HG03135 (cell line): ENCODE measurements around the gene ASCL4.

Experiments
- ATAC-seq: cut with Tn5 transposase; IDR thresholded peaks from one replicate; pipeline ENCODE4 v1.9.1; 2021; ENCODE audit warnings: mild to moderate bottlenecking, moderate library complexity; ENCODE audit not compliant: unreplicated experiment

Gene ASCL4

GRCh38 chr12:107778383-107779025 lies 4.0 kb downstream of the ASCL4 start:
- no peak for ATAC-seq

- peak; percentile 60 for ATAC-seq
These were observed 4.8 kb downstream of the ASCL4 start for GRCh38 chr12:107779077-107779831.

- no peak for ATAC-seq
These were observed 5.8 kb downstream of the ASCL4 start for GRCh38 chr12:107780298-107780697.

GRCh38 chr12:107782067-107782466 lies 7.6 kb downstream of the ASCL4 start:
- ATAC-seq: no peak

- peak; percentile 61 for ATAC-seq
These were observed 9.2 kb downstream of the ASCL4 start for GRCh38 chr12:107783406-107784376.

- ATAC-seq: no peak
These were observed 13.8 kb downstream of the ASCL4 start for GRCh38 chr12:107788281-107788680.

- ATAC-seq: no peak
These were observed 14.4 kb downstream of the ASCL4 start for GRCh38 chr12:107788690-107789458.

- no peak for ATAC-seq
These were observed 17.1 kb downstream of the ASCL4 start for GRCh38 chr12:107791465-107792089.

- ATAC-seq: no peak
These were observed 19.9 kb downstream of the ASCL4 start for GRCh38 chr12:107794451-107794850.

GRCh38 chr12:107798580-107798979 lies 24.1 kb downstream of the ASCL4 start:
- ATAC-seq: no peak

GRCh38 chr12:107801150-107801549 lies 26.6 kb downstream of the ASCL4 start:
- ATAC-seq: no peak

GRCh38 chr12:107803092-107803491 lies 28.6 kb downstream of the ASCL4 start:
- ATAC-seq: no peak

- no peak for ATAC-seq
These were observed 31.1 kb downstream of the ASCL4 start for GRCh38 chr12:107805488-107806180.

GRCh38 chr12:107807471-107808150 lies 33.1 kb downstream of the ASCL4 start:
- no peak for ATAC-seq

GRCh38 chr12:107817250-107817649 lies 42.7 kb downstream of the ASCL4 start:
- no peak for ATAC-seq

GRCh38 chr12:107818984-107819383 lies 44.5 kb downstream of the ASCL4 start:
- no peak for ATAC-seq

GRCh38 chr12:107822356-107822755 lies 47.9 kb downstream of the ASCL4 start:
- ATAC-seq: no peak
